ENCODE measurements around the gene KRT3. TPM values are rescaled to one million over a fixed set of nuclear protein-coding genes. Genes with fewer than 3 reads are reported as not detected.

KRT3 gene
- total RNA-seq, 1 experiment from 2014 or later = not detected

DNA sequence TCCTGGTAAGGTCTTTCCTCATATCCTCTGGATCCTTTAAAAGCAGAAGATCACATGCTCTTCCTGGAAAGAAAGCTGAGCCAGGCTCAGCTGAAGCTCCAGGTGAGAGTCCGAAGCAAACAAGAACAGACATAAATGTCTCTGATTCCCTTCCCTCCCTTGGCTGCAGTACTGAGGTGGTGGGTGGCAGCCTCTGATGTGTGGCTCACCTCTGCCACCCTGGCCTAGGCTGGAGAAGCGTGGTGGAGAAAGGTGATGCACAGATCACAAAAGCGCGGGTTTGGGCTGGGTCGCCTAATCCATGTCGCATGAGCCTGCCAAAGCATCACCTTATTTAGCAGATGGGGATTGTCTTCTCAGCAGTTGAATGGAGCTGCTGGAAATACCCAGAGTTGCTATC, 16.0 kb downstream of the KRT3 start:
- no TSS peak for BruUV-seq (replicated peaks)
- Histone ChIP-seq H3K36me3 (ENCODE audit: control insufficient read depth, insufficient read depth, low read length) (no peaks in the 10 kb centered on the region), H3K27ac (ENCODE audit: low read length) (no peak overlapping the region), H3K4me1 (ENCODE audit: control insufficient read depth, insufficient read depth, low read length) (no peaks in the 10 kb centered on the region), H3K27me3 (ENCODE audit: control insufficient read depth, insufficient read depth, low read length) (peaks cover 16% of the 10 kb centered on the region), H3K4me3 (ENCODE audit: low read depth in 2 of 2, low read length in 2 of 2) (no peak overlapping the region), H3K9me3 (ENCODE audit: control insufficient read depth, insufficient read depth, low read depth, low read length) (no peaks in the 10 kb centered on the region)
- TF ChIP-seq, protein P1, sequence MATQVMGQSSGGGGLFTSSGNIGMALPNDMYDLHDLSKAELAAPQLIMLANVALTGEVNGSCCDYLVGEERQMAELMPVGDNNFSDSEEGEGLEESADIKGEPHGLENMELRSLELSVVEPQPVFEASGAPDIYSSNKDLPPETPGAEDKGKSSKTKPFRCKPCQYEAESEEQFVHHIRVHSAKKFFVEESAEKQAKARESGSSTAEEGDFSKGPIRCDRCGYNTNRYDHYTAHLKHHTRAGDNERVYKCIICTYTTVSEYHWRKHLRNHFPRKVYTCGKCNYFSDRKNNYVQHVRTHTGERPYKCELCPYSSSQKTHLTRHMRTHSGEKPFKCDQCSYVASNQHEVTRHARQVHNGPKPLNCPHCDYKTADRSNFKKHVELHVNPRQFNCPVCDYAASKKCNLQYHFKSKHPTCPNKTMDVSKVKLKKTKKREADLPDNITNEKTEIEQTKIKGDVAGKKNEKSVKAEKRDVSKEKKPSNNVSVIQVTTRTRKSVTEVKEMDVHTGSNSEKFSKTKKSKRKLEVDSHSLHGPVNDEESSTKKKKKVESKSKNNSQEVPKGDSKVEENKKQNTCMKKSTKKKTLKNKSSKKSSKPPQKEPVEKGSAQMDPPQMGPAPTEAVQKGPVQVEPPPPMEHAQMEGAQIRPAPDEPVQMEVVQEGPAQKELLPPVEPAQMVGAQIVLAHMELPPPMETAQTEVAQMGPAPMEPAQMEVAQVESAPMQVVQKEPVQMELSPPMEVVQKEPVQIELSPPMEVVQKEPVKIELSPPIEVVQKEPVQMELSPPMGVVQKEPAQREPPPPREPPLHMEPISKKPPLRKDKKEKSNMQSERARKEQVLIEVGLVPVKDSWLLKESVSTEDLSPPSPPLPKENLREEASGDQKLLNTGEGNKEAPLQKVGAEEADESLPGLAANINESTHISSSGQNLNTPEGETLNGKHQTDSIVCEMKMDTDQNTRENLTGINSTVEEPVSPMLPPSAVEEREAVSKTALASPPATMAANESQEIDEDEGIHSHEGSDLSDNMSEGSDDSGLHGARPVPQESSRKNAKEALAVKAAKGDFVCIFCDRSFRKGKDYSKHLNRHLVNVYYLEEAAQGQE (IDR thresholded peaks at IDR 0.05; ENCODE audit: insufficient read depth in 1 of 2, low read depth in 2 of 2, low read length in 1 of 2) = no peak
- TF ChIP-seq POLR2AphosphoS5 (IDR thresholded peaks at IDR 0.05; ENCODE audit: low read depth, low read length) (no peak), TCF7L2 (IDR thresholded peaks at IDR 0.05; ENCODE audit: low read depth, low read length) (no peak), SIN3A (IDR thresholded peaks at IDR 0.05; ENCODE audit: borderline replicate concordance, insufficient read depth, low read depth, low read length) (no peak)
- TF ChIP-seq, protein P2, sequence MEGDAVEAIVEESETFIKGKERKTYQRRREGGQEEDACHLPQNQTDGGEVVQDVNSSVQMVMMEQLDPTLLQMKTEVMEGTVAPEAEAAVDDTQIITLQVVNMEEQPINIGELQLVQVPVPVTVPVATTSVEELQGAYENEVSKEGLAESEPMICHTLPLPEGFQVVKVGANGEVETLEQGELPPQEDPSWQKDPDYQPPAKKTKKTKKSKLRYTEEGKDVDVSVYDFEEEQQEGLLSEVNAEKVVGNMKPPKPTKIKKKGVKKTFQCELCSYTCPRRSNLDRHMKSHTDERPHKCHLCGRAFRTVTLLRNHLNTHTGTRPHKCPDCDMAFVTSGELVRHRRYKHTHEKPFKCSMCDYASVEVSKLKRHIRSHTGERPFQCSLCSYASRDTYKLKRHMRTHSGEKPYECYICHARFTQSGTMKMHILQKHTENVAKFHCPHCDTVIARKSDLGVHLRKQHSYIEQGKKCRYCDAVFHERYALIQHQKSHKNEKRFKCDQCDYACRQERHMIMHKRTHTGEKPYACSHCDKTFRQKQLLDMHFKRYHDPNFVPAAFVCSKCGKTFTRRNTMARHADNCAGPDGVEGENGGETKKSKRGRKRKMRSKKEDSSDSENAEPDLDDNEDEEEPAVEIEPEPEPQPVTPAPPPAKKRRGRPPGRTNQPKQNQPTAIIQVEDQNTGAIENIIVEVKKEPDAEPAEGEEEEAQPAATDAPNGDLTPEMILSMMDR (IDR thresholded peaks at IDR 0.05) = no peak
- DNase-seq (ENCODE audit: low read depth, low spot score) (no peak), ATAC-seq (no peak)
- intact Hi-C loops (cut with micrococcal nuclease; ENCODE audit: unreplicated experiment) = no loop called here
- in situ Hi-C loops (cut with HindIII; ENCODE audit: low pct_unique_long_range_greater_than_20kb, low sequenced_read_pairs) = no loop called here
- CTCF ChIA-PET = no interaction called here
- POLR2A ChIA-PET = no interaction called here

DNA sequence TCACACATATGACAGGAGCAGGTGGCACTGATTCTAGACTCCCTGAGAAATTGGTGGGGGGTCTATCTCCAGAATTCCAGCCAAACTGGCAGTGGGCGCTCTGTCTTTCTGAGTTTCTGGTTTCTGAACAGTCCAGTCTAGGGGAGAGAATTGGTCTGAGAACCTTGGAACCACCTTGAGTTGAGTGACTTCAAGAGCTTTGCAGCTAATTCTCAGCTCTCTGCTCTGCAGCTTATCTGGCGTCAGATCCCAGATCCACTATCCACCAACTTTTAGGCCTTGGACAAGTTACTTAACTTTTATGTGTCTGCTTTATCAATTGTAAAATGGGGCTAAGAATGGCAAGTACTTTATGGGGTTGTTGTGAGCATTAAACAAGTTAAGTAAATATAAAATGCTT, 17.1 kb downstream of the KRT3 start:
- H3K27ac ChIP-seq (ENCODE audit: low read length) = no peak overlapping the region
- intact Hi-C loops (cut with micrococcal nuclease; ENCODE audit: unreplicated experiment) = no loop called here
- H3K9me3 ChIP-seq (ENCODE audit: control insufficient read depth, insufficient read depth, low read depth, low read length) = no peaks in the 10 kb centered on the region
- ATAC-seq (no peak), DNase-seq (ENCODE audit: low read depth, low spot score) (no peak)
- H3K4me1 ChIP-seq (ENCODE audit: control insufficient read depth, insufficient read depth, low read length) = no peaks in the 10 kb centered on the region
- ChIA-PET CTCF (no interaction called here), POLR2A (no interaction called here)
- H3K4me3 ChIP-seq (ENCODE audit: low read depth in 2 of 2, low read length in 2 of 2) = no peak overlapping the region
- in situ Hi-C loops (cut with HindIII; ENCODE audit: low pct_unique_long_range_greater_than_20kb, low sequenced_read_pairs) = no loop called here
- no peaks in the 10 kb centered on the region for H3K36me3 ChIP-seq (ENCODE audit: control insufficient read depth, insufficient read depth, low read length)
- H3K27me3 ChIP-seq (ENCODE audit: control insufficient read depth, insufficient read depth, low read length) = peaks cover 13% of the 10 kb centered on the region
- TF ChIP-seq TCF7L2 (IDR thresholded peaks at IDR 0.05; ENCODE audit: low read depth, low read length) = no peak
- TF ChIP-seq, protein P1 (IDR thresholded peaks at IDR 0.05; ENCODE audit: insufficient read depth in 1 of 2, low read depth in 2 of 2, low read length in 1 of 2) = no peak
- TF ChIP-seq, protein P2 (IDR thresholded peaks at IDR 0.05) = no peak
- TF ChIP-seq SIN3A (IDR thresholded peaks at IDR 0.05; ENCODE audit: borderline replicate concordance, insufficient read depth, low read depth, low read length) = no peak
- TF ChIP-seq POLR2AphosphoS5 (IDR thresholded peaks at IDR 0.05; ENCODE audit: low read depth, low read length) = no peak
- BruUV-seq (replicated peaks) = no TSS peak

All from Panc1 (cell line).